Upper lobe of left lung (tissue), 6 donors: ENCODE results near the gene PTH2. TPM values are rescaled to one million over a fixed set of nuclear protein-coding genes. Genes with fewer than 3 reads are reported as not detected.

ENCODE experiments used
- ATAC-seq, 2 donors: fragments of 200-7000 bp; cut with Tn5 transposase; one replicate each; pipeline ENCODE4 v1.9.1; 2022; ENCODE audit warnings: mild to moderate bottlenecking in 2 of 2, moderate library complexity in 2 of 2; ENCODE audit not compliant: low FRiP score in 2 of 2
- DNase-seq, 2 donors: peaks; one replicate each; pipeline ENCODE4 v3.0.0-alpha.2; 2019 to 2020
- H3K27ac ChIP-seq, 4 donors: fragments of 200-600 bp; sonication (generic); one replicate each; pipeline ENCODE4 v1.5.1; 2016 to 2019
- H3K27me3 ChIP-seq, 4 donors: fragments of 200-600 bp; sonication (generic); one replicate each; pipeline ENCODE4 v1.5.1; 2017 to 2019
- H3K36me3 ChIP-seq, 4 donors: fragments of 200-600 bp; sonication (generic); one replicate each; pipeline ENCODE4 v1.5.1; 2016 to 2019
- H3K4me1 ChIP-seq, 4 donors: fragments of 200-600 bp; sonication (generic); one replicate each; pipeline ENCODE4 v1.5.1; 2018 to 2019
- H3K4me3 ChIP-seq, 4 donors: fragments of 200-600 bp; sonication (generic); one replicate each; pipeline ENCODE4 v1.5.1; 2017 to 2019; ENCODE audit warnings: mild to moderate bottlenecking in 2 of 4, moderate library complexity in 1 of 4
- H3K9me3 ChIP-seq, 4 donors: fragments of 200-600 bp; sonication (generic); one replicate each; pipeline ENCODE4 v1.5.1; 2018 to 2019
- CTCF ChIP-seq, 6 experiments: fragments of 450-650 bp in 4 of 6; fragments of 200-600 bp in 2 of 6; sonication (generic) in 2 of 6; IDR thresholded peaks; one replicate each; pipeline ENCODE4 v1.5.1; 2016 to 2019; ENCODE audit warnings: antibody characterized with exemption in 6 of 6
- EP300 ChIP-seq, 4 donors: sonication (generic); formaldehyde crosslinking; IDR thresholded peaks; one replicate each; pipeline ENCODE4 v1.5.1; 2017; ENCODE audit warnings: antibody characterized with exemption in 4 of 4, control low read depth in 2 of 4
- POLR2A ChIP-seq, 4 donors: fragments of 450-650 bp; IDR thresholded peaks; one replicate each; pipeline ENCODE4 v1.5.1; 2016 to 2017; ENCODE audit warnings: antibody characterized with exemption in 4 of 4, mild to moderate bottlenecking in 2 of 4
- POLR2AphosphoS5 ChIP-seq, 2 donors: sonication (generic); formaldehyde crosslinking; IDR thresholded peaks; one replicate each; pipeline ENCODE4 v1.5.1; 2017; ENCODE audit warnings: antibody characterized with exemption in 2 of 2
- WGBS, 2 donors: methylation state at CpG; one replicate each; pipeline ENCODE4 v1.1.5; 2017 to 2018; 5-methylcytosine and 5-hydroxymethylcytosine counted together
- total RNA-seq, 6 donors: library from RNA; depleted of rRNA in 4 of 6; stranded (reverse); fragments of >200 nt in 4 of 6; gene quantifications; one replicate each; pipeline versions ENCODE4 v1.1.0 to v1.2.1, GENCODE V29; 2016 to 2021
- donor health status: DM: no; HTN: no; CAD: no; lungs with moderate emphysema.
- donor health status: DM: no; HTN: yes; CAD: no; lungs with severe emphysema.

The PTH2 gene
- total RNA-seq, 6 donors from 2014 or later: not detected

- H3K36me3 ChIP-seq: peaks cover 0 to 19% (median 10%) of the 10 kb centered on the region in 4 donors
- WGBS, 2 donors: 82 to 90% methylated on average over 5 of the region's 5 CpGs
- ATAC-seq (no peak), DNase-seq (no peak)
- H3K27ac ChIP-seq: peak overlapping the region; percentile 35 to 76 (median 64)
- peaks cover 10 to 31% (median 26%) of the 10 kb centered on the region in 4 donors for H3K4me1 ChIP-seq
- H3K9me3 ChIP-seq: no peaks in the 10 kb centered on the region
- H3K27me3 ChIP-seq: no peaks in the 10 kb centered on the region
- no peak for TF ChIP-seq POLR2AphosphoS5 (IDR thresholded peaks at IDR 0.05)
- no peak for TF ChIP-seq EP300 (IDR thresholded peaks at IDR 0.05)
- no peak for TF ChIP-seq POLR2A (IDR thresholded peaks at IDR 0.05)
- no peak for TF ChIP-seq CTCF (IDR thresholded peaks at IDR 0.05)
- no peak overlapping the region for H3K4me3 ChIP-seq
Measured at GRCh38 chr19:49456326-49456725, 33.1 kb upstream of the PTH2 start.

DNA sequence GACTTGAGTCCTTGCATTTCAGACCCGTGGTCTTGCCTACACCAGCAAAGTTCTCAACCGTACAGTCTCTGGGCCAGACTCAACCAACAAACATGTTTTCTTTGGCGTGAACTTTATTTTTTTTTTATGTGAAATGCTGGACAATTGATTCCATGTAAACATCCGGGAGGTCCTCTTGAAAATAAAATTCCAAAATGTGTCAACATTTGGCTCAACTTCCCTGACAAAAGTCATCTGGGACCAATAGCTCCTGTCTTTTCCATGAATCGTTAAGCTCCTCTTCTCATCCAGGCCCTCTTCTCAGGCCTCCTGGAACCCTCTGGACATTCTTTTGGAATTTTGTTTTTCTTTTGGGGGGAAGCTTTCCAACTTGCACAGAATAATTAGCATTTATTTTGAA, 32.5 kb upstream of the PTH2 start:
- Histone ChIP-seq H3K9me3 (no peaks in the 10 kb centered on the region), H3K27me3 (no peaks in the 10 kb centered on the region), H3K4me3 (no peak overlapping the region), H3K36me3 (peaks cover 0 to 16% (median 10%) of the 10 kb centered on the region in 4 donors), H3K27ac (peak overlapping the region in 3 of 4 donors; percentile 49 to 60 (median 53)), H3K4me1 (peaks cover 10 to 36% (median 27%) of the 10 kb centered on the region in 4 donors)
- WGBS, 2 donors: 74 to 78% methylated on average over 5 of the region's 5 CpGs
- TF ChIP-seq POLR2AphosphoS5 (IDR thresholded peaks at IDR 0.05): no peak
- no peak for TF ChIP-seq CTCF (IDR thresholded peaks at IDR 0.05)
- TF ChIP-seq EP300 (IDR thresholded peaks at IDR 0.05): no peak
- no peak for TF ChIP-seq POLR2A (IDR thresholded peaks at IDR 0.05)
- no peak for ATAC-seq
- DNase-seq: no peak

- H3K36me3 ChIP-seq: peaks cover 0 to 13% (median 3%) of the 10 kb centered on the region in 4 donors
- peak in 1 of 6 experiments; percentile 3 for TF ChIP-seq CTCF (IDR thresholded peaks at IDR 0.05)
- TF ChIP-seq EP300 (IDR thresholded peaks at IDR 0.05): no peak
- peak in 1 of 4 donors; percentile 27 for TF ChIP-seq POLR2A (IDR thresholded peaks at IDR 0.05)
- TF ChIP-seq POLR2AphosphoS5 (IDR thresholded peaks at IDR 0.05): no peak
- H3K27me3 ChIP-seq: no peaks in the 10 kb centered on the region
- peak overlapping the region; percentile 50 to 87 (median 78) for H3K4me3 ChIP-seq
- DNase-seq (no peak), ATAC-seq (no peak)
- peak overlapping the region; percentile 95 to 99 (median 96) for H3K27ac ChIP-seq
- peaks cover 10 to 45% (median 32%) of the 10 kb centered on the region in 4 donors for H3K4me1 ChIP-seq
- WGBS, 2 donors: 36 to 42% methylated on average over 10 of the region's 10 CpGs
- no peaks in the 10 kb centered on the region for H3K9me3 ChIP-seq
Measured at GRCh38 chr19:49453757-49454240, 30.6 kb upstream of the PTH2 start.

GRCh38 chr19:49453013-49453756, 29.9 kb upstream of the PTH2 start, which contains the start of gene ALDH16A1:
Gene ALDH16A1, plus strand, starts transcription at chr19:49453225. Its CDS starts 107 bp downstream, at chr19:49453332.
- Histone ChIP-seq H3K4me1 (peaks cover 10 to 48% (median 27%) of the 10 kb centered on the region in 4 donors), H3K27me3 (no peaks in the 10 kb centered on the region), H3K36me3 (peaks cover 0 to 18% (median 6%) of the 10 kb centered on the region in 4 donors), H3K27ac (peak within 1 kb of the TSS; percentile 95 to 99 (median 96)), H3K4me3 (peak within 1 kb of the TSS; percentile 50 to 87 (median 78)), H3K9me3 (no peaks in the 10 kb centered on the region)
- peak; percentile 96 to 97 for ATAC-seq
- WGBS, 2 donors: 0% methylated on average over 19 to 41 of the region's 66 CpGs
- DNase-seq: peak; percentile 98 to 99
- TF ChIP-seq EP300 (IDR thresholded peaks at IDR 0.05) (no peak), POLR2AphosphoS5 (IDR thresholded peaks at IDR 0.05) (peak; percentile 93 to 95), CTCF (IDR thresholded peaks at IDR 0.05) (peak in 3 of 6 experiments; percentile 12 to 16 (median 12)), POLR2A (IDR thresholded peaks at IDR 0.05) (peak; percentile 24 to 89 (median 88))
